ENCODE data around the gene ABR. TPM values are rescaled to one million over a fixed set of nuclear protein-coding genes. Genes with fewer than 3 reads are reported as not detected.

Gene ABR
- total and polyA plus RNA-seq, 4 donors, result 2.7 to 12.9 (median 6.8) TPM

- Histone ChIP-seq H3K9me3 (ENCODE audit: control insufficient read depth in 4 of 4, low read length in 3 of 4) (no peaks in the 10 kb centered on the region), H3K9ac (ENCODE audit: low read depth in 1 of 2, low read length in 2 of 2) (no peak overlapping the region), H3K4me3 (ENCODE audit: low read depth in 1 of 3, low read length in 3 of 3) (no peak overlapping the region), H3K4me1 (ENCODE audit: control insufficient read depth in 4 of 4, insufficient read depth in 4 of 4, low read length in 3 of 4) (peaks cover 0 to 15% (median 7%) of the 10 kb centered on the region in 4 donors), H3K27ac (ENCODE audit: low read depth in 1 of 2, low read length in 2 of 2) (no peak overlapping the region), H3K27me3 (ENCODE audit: control insufficient read depth in 4 of 4, insufficient read depth in 4 of 4, low read length in 3 of 4) (no peaks in the 10 kb centered on the region), H3K36me3 (ENCODE audit: control insufficient read depth in 4 of 4, insufficient read depth in 3 of 4, low read depth in 1 of 4, low read length in 3 of 4) (no peaks in the 10 kb centered on the region)
- WGBS, result 70% methylated on average over 12 of the region's 12 CpGs
- TF ChIP-seq GABPA (IDR thresholded peaks at IDR 0.05 in 1 of 2, conservative IDR thresholded peaks at IDR 0.05 in 1 of 2) (no peak), RAD21 (IDR thresholded peaks at IDR 0.05) (no peak), REST (IDR thresholded peaks at IDR 0.05) (no peak), RXRA (IDR thresholded peaks at IDR 0.05) (no peak), CTCF (IDR thresholded peaks at IDR 0.05; ENCODE audit: low read depth, low read length, missing input control) (no peak), SP1 (IDR thresholded peaks at IDR 0.05) (no peak), FOXA1 (IDR thresholded peaks at IDR 0.05) (no peak), HNF4G (IDR thresholded peaks at IDR 0.05) (no peak), EGR1 (IDR thresholded peaks at IDR 0.05; ENCODE audit: low read depth in 2 of 2) (no peak), JUND (IDR thresholded peaks at IDR 0.05) (no peak), HNF4A (conservative IDR thresholded peaks at IDR 0.05) (no peak), ZBTB33 (IDR thresholded peaks at IDR 0.05) (no peak), TAF1 (conservative IDR thresholded peaks at IDR 0.05) (no peak), ATF3 (IDR thresholded peaks at IDR 0.05) (no peak)
- DNase-seq (ENCODE audit: low spot score), result no peak
These were observed 63.2 kb downstream of the ABR start for GRCh38 chr17:1116602-1117001.

- 84% methylated on average over 10 of the region's 10 CpGs for WGBS
- no peak overlapping the region for H3K27ac ChIP-seq (ENCODE audit: low read depth in 1 of 2, low read length in 2 of 2)
- H3K9ac ChIP-seq (ENCODE audit: low read depth in 1 of 2, low read length in 2 of 2), result no peak overlapping the region
These were observed 66.9 kb downstream of the ABR start for GRCh38 chr17:1112875-1113274.

More at GRCh38 chr17:1112875-1113274, 66.9 kb downstream of the ABR start:
- Histone ChIP-seq H3K4me1 (ENCODE audit: control insufficient read depth in 4 of 4, insufficient read depth in 4 of 4, low read length in 3 of 4) (peaks cover 0 to 19% (median 11%) of the 10 kb centered on the region in 4 donors), H3K27me3 (ENCODE audit: control insufficient read depth in 4 of 4, insufficient read depth in 4 of 4, low read length in 3 of 4) (no peaks in the 10 kb centered on the region), H3K36me3 (ENCODE audit: control insufficient read depth in 4 of 4, insufficient read depth in 3 of 4, low read depth in 1 of 4, low read length in 3 of 4) (no peaks in the 10 kb centered on the region), H3K4me3 (ENCODE audit: low read depth in 1 of 3, low read length in 3 of 3) (no peak overlapping the region), H3K9me3 (ENCODE audit: control insufficient read depth in 4 of 4, low read length in 3 of 4) (no peaks in the 10 kb centered on the region)
- no peak for DNase-seq (ENCODE audit: low spot score)
- TF ChIP-seq HNF4G (IDR thresholded peaks at IDR 0.05) (no peak), JUND (IDR thresholded peaks at IDR 0.05) (no peak), FOXA2 (IDR thresholded peaks at IDR 0.05) (no peak), ATF3 (IDR thresholded peaks at IDR 0.05) (no peak), GABPA (IDR thresholded peaks at IDR 0.05 in 1 of 2, conservative IDR thresholded peaks at IDR 0.05 in 1 of 2) (no peak), RXRA (IDR thresholded peaks at IDR 0.05) (no peak)

Data from liver (tissue), 9 donors.